Astrocyte of the cerebellum (primary cell): ENCODE data around the gene MTMR12.

Experiments
- DNase-seq: peaks from one replicate; pipeline ENCODE4 v3.0.0-alpha.2; 2011; ENCODE audit warnings: low read depth
- H3K4me3 ChIP-seq: 2 replicates; pipeline ENCODE4 v1.5.1; 2011; ENCODE audit warnings: mild to moderate bottlenecking, low read depth, low read length, moderate library complexity
- CTCF ChIP-seq: IDR thresholded peaks from 2 replicates; pipeline ENCODE4 v1.5.1; 2012; ENCODE audit warnings: low read length, low read depth, moderate library complexity, mild to moderate bottlenecking; ENCODE audit errors: missing control alignments
- in situ Hi-C: cut with HindIII; loops from 2 replicates; pipeline ENCODE4 v1.10.0; 2017; ENCODE audit warnings: low sequenced_read_pairs

The MTMR12 gene

DNA sequence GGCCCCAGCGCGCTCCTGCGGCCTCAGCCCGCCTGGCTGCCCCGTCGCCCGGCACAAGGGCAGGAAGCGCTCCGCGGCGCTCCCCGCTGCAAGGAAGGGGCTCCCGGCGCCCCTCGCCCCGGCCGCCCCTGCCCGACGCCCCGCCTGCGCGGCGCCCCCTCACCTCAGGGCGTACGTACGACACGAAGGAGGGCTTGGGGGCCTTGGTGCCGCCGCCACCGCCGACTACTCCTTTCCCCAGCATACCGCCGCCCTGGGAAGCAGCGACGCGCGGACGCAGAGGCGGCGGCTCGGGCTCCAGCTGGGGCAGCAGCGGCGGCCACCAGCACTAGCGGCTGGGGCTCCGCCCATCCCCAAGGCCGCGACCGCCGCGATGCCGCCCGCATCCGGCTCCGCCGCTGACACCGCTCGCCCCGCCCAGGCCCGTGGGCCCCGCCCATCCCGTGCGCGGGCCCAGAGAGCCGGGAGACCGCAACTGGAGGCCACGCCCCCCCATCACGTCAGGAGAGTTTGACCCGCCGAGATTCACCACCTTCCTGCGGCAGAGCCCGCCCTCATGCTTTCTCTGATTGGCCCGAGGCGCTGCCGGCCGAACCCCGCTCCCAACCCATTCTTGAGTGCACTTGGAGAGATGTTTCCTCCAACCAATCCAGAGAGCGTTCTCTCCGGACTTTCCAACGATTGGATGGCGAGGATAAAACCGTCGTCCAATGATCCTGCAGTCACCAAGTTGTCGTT is at the start of gene MTMR12:
Gene MTMR12, minus strand, starts transcription at position 345 of the 738 bp plus-strand sequence. Its CDS starts 101 bp downstream, at position 244.
- DNase-seq = peak; percentile 98
- TF ChIP-seq CTCF = no peak
- peak within 1 kb of the TSS; percentile 69 for H3K4me3 ChIP-seq
- in situ Hi-C loops = no loop called here

- no peak overlapping the region for H3K4me3 ChIP-seq
- in situ Hi-C loops = no loop called here
- DNase-seq = no peak
- no peak for TF ChIP-seq CTCF
Observed at GRCh38 chr5:32362527-32362926, 49.8 kb upstream of the MTMR12 start.

DNA sequence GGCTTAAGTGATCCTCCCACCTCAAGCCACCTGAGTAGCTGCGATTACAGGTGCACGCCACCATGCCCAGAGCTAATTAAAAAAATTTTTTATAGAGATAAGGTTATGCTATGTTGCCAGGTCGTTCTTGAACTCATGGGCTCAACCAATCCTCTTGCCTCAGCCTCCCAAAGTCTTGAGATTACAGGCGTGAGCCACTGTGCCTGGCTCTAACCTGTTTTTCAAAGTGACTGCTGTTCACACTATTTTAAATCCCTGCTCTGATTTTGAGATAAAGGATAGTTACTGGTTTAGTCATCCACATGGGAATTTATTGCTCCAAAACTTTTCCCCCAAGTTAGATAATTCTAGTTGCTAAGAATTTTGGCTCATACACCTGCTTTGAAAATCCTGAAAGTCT is 48.2 kb upstream of the MTMR12 start:
- no peak overlapping the region for H3K4me3 ChIP-seq
- no peak for TF ChIP-seq CTCF
- in situ Hi-C loops = no loop called here
- DNase-seq = no peak

GRCh38 chr5:32358611-32359010 is 45.9 kb upstream of the MTMR12 start:
- H3K4me3 ChIP-seq = no peak overlapping the region
- DNase-seq = no peak
- in situ Hi-C loops = no loop called here
- no peak for TF ChIP-seq CTCF

GRCh38 chr5:32357658-32358057 is 44.9 kb upstream of the MTMR12 start:
- in situ Hi-C loops = no loop called here
- H3K4me3 ChIP-seq = no peak overlapping the region
- no peak for TF ChIP-seq CTCF
- no peak for DNase-seq

DNA sequence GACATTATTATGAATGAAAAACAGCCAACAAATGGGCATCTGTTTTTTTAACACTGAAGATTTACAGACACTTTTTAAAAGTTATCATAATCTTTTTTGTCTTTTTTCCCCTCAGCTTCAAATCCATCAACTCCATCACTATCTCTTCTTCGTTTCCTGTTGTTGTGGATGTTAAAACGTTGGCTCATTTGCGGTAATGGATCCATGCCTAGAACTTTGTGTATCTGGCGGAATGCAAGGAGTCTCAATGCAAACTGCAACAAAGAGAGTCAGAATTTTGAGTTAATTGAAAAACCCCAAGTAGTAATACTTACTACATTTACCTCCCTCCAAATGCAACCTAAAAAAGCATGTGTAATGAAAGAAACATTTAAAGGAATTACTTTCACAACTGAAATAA is 42.9 kb upstream of the MTMR12 start:
- H3K4me3 ChIP-seq = no peak overlapping the region
- DNase-seq = no peak
- in situ Hi-C loops = no loop called here
- TF ChIP-seq CTCF = no peak
